Lung (tissue), 12 donors: Measurements from ENCODE around the gene NAT8L. TPM values are rescaled to one million over a fixed set of nuclear protein-coding genes. Genes with fewer than 3 reads are reported as not detected.
"Not testable (repeated sequence)": the region's sequence is repeated elsewhere in the genome, so short reads cannot be mapped to it uniquely, and the experiment has no call there.

Source experiments
- ATAC-seq: fragments of 200-7000 bp; cut with Tn5 transposase; one replicate; pipeline ENCODE4 v1.9.1; 2020; ENCODE audit warnings: moderate number of reproducible peaks; ENCODE audit not compliant: insufficient read depth, low FRiP score
- DNase-seq, 3 donors: peaks; one replicate each; pipeline ENCODE4 v3.0.0-alpha.2; 2013 to 2017
- H3K27ac ChIP-seq, 2 donors: one replicate each; pipeline ENCODE4 v1.5.1; 2013; ENCODE audit warnings: mild to moderate bottlenecking in 2 of 2, moderate library complexity in 2 of 2, control low read depth in 1 of 2, inconsistent platforms in 1 of 2, low read depth in 1 of 2, low read length in 1 of 2
- H3K27me3 ChIP-seq, 3 donors: one replicate each; pipeline ENCODE4 v1.5.1; 2013; ENCODE audit warnings: low read length in 2 of 3; ENCODE audit not compliant: control insufficient read depth in 3 of 3, insufficient read depth in 3 of 3
- H3K36me3 ChIP-seq, 4 donors: one replicate each; pipeline ENCODE4 v1.5.1; 2013; ENCODE audit warnings: low read length in 4 of 4, mild to moderate bottlenecking in 1 of 4, moderate library complexity in 1 of 4; ENCODE audit not compliant: control insufficient read depth in 4 of 4, insufficient read depth in 4 of 4
- H3K4me1 ChIP-seq, 5 donors: one replicate each; pipeline ENCODE4 v1.5.1; 2013; ENCODE audit warnings: low read length in 5 of 5, mild to moderate bottlenecking in 2 of 5, moderate library complexity in 1 of 5; ENCODE audit not compliant: control insufficient read depth in 5 of 5, insufficient read depth in 5 of 5
- H3K4me3 ChIP-seq: one replicate; pipeline ENCODE4 v1.5.1; 2013; ENCODE audit warnings: mild to moderate bottlenecking, control low read depth, moderate library complexity
- H3K9ac ChIP-seq, 2 donors: one replicate each; pipeline ENCODE4 v1.5.1; 2013; ENCODE audit warnings: low read length in 2 of 2, control low read depth in 1 of 2; ENCODE audit not compliant: insufficient read depth in 1 of 2
- H3K9me3 ChIP-seq, 4 donors: one replicate each; pipeline ENCODE4 v1.5.1; 2013; ENCODE audit warnings: low read length in 3 of 4, mild to moderate bottlenecking in 1 of 4, moderate library complexity in 1 of 4; ENCODE audit not compliant: control insufficient read depth in 4 of 4, insufficient read depth in 3 of 4
- WGBS, 2 donors: extraction: QIAGEN DNeasy Blood & Tissue Kit; methylation state at CpG; one replicate each; pipeline ENCODE4 v1.1.7; 2013; 5-methylcytosine and 5-hydroxymethylcytosine counted together
- polyA plus RNA-seq, 2 donors: library from polyadenylated mRNA; stranded (reverse); fragments of 200-250 nt; gene quantifications; one replicate each; pipeline ENCODE4 v1.2.1, GENCODE V29; 2013
- total RNA-seq, 2 donors: library from RNA; depleted of rRNA in 1 of 2; stranded (reverse); fragments of >200 nt in 1 of 2; gene quantifications; one replicate each; pipeline ENCODE4 v1.2.1, GENCODE V29; 2014 to 2021
- TF ChIP-seq, protein P1 (sequence below): IDR thresholded peaks from 2 replicates; pipeline ENCODE4 v1.5.1; 2012; ENCODE audit warnings: mild to moderate bottlenecking; ENCODE audit errors: control extremely low read depth, extremely low read depth
- donor health status: control.
- donor health status: control.
- donor health status: Bipolar disorder and iron deficiency.
- donor health status: healthy.
- donor health status: DM: yes; HTN: yes; CAD: no.

Gene NAT8L
- total and polyA plus RNA-seq, 4 donors: 0.05 to 0.46 (median 0.17) TPM

DNA sequence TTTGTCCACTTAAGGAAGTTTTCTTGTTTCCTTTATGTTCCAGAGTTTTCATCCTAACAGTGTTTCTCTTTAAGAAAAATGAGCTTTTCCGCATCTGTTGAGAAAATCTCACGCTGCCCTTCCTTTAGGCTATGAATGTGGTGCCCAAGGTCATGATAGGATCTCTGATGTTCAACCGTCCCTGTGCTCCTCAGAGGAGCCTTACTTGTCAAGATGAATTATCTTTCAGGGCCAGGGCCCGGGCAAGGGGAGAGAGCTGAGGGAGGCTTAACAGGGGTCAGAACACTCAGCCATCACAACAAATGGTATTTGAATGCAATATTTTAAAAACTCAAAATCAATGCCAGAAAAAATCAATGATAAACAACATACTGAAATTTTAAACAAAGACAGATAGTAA, 44.1 kb upstream of the NAT8L start:
- H3K9ac ChIP-seq: peak overlapping the region in 1 of 2 donors; percentile 3
- 78 to 82% methylated on average over 4 of the region's 4 CpGs for WGBS, 2 donors

DNA sequence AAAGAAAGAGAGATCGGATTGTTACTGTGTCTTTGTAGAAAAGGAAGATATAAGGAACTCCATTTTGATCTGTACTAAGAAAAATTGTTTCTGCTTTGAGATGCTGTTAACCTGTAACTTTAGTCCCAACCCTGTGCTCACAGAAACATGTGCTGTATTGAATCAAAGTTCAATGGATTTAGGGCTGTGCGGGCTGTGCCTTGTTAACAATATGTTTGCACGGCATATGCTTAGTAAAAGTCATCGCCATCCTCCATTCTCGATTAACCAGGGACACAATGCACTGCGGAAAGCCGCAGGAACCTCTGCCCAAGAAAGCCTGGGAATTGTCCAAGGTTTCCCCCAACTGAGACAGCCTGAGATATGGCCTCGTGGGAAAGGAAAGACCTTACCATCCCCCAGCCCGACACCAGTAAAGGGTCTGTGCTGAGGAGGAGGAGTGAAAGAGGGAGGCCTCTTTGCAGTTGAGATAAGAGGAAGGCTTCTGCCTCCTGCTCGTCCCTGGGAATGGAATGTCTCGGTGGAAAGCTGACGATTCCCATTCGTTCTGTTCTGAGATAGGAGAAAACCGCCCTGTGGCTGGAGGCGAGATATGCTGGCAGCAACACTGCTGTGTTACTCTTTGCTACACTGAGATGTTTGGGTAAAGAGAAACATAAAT, 37.6 kb upstream of the NAT8L start:
- not testable (repeated sequence) for H3K27me3 ChIP-seq, ATAC-seq, H3K9ac ChIP-seq, H3K9me3 ChIP-seq, H3K4me1 ChIP-seq, H3K27ac ChIP-seq, H3K36me3 ChIP-seq, H3K4me3 ChIP-seq
- WGBS, 2 donors: 25 to 29% methylated on average over 15 of the region's 15 CpGs
- peak in 2 of 3 donors; percentile 27 to 42 for DNase-seq

More for the DNA sequence above, 44.1 kb upstream of the NAT8L start:
- DNase-seq (no peak), ATAC-seq (no peak)
- Histone ChIP-seq H3K4me3 (no peak overlapping the region), H3K36me3 (no peaks in the 10 kb centered on the region), H3K27me3 (no peaks in the 10 kb centered on the region), H3K4me1 (peaks cover 0 to 1% (median 0%) of the 10 kb centered on the region in 5 donors), H3K27ac (no peak overlapping the region), H3K9me3 (peaks cover 0 to 2% (median 0%) of the 10 kb centered on the region in 4 donors)
- TF ChIP-seq, protein P1, sequence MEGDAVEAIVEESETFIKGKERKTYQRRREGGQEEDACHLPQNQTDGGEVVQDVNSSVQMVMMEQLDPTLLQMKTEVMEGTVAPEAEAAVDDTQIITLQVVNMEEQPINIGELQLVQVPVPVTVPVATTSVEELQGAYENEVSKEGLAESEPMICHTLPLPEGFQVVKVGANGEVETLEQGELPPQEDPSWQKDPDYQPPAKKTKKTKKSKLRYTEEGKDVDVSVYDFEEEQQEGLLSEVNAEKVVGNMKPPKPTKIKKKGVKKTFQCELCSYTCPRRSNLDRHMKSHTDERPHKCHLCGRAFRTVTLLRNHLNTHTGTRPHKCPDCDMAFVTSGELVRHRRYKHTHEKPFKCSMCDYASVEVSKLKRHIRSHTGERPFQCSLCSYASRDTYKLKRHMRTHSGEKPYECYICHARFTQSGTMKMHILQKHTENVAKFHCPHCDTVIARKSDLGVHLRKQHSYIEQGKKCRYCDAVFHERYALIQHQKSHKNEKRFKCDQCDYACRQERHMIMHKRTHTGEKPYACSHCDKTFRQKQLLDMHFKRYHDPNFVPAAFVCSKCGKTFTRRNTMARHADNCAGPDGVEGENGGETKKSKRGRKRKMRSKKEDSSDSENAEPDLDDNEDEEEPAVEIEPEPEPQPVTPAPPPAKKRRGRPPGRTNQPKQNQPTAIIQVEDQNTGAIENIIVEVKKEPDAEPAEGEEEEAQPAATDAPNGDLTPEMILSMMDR: no peak

DNA sequence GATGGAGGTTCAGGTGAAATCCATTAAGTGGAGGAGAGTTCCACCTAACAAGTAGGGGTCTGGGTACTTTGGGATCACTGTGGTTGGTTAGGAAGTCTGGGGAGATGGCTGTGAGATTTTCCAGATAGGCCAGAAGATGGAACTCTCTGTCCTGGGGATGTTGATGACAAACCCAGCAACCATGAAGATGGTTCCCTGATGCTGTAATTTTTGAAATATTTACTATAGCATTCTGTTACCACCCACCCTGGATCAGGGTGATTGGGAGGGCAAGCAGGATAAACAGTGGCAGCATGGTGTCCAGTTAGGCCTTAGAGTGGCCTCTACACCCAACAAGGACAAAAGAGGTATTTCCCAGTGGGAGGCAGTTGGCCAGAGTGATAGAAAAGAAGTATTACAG, 34.4 kb upstream of the NAT8L start:
- Histone ChIP-seq H3K4me3 (no peak overlapping the region), H3K9ac (no peak overlapping the region), H3K27ac (no peak overlapping the region), H3K9me3 (no peaks in the 10 kb centered on the region), H3K27me3 (no peaks in the 10 kb centered on the region), H3K36me3 (no peaks in the 10 kb centered on the region), H3K4me1 (no peaks in the 10 kb centered on the region)
- ATAC-seq (no peak), DNase-seq (no peak)
- TF ChIP-seq, protein P1: no peak

DNA sequence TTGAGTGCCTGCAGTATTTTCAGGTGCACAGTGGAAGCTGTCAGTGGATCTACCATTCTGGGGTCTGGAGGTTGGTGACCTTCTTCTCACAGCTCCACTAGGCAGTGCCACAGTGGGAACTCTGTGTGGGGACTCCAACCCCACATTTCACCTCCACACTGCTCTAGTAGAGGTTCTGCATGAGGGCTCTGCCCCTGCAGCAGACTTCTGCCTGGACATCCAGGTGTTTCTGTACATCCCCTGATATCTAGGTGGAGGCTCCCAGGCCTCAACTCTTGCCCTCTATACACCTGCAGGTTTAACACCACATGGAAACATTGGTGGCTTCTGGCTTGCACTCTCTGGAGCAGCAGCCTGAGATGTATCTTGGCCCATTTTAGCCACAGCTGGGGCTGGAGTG, 33.3 kb upstream of the NAT8L start:
- no peak for ATAC-seq
- no peak for DNase-seq
- no peaks in the 10 kb centered on the region for H3K9me3 ChIP-seq
- TF ChIP-seq, protein P1: no peak
- no peaks in the 10 kb centered on the region for H3K4me1 ChIP-seq
- H3K27me3 ChIP-seq: no peaks in the 10 kb centered on the region
- no peak overlapping the region for H3K27ac ChIP-seq
- H3K36me3 ChIP-seq: no peaks in the 10 kb centered on the region
- H3K9ac ChIP-seq: no peak overlapping the region
- H3K4me3 ChIP-seq: no peak overlapping the region

DNA sequence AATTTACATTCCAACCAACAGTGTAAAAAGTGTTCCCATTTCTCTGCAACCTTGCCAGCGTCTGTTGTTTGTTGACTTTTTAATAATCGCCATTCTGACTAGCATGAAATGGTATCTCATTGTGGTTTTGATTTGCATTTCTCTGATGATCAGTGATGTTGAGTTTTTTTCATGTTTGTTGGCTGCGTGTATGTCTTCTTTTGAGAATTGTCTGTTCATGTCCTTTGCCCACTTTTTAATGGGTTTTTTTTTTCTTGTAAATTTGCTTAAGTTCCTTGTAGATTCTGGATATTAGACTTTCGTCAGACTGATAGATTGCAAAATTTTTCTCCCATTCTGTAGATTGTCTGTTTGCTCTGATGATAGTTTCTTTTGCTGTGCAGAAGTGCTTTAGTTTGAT, 32.0 kb upstream of the NAT8L start:
- WGBS, 2 donors: 85 to 86% methylated on average over 4 of the region's 4 CpGs
- H3K36me3 ChIP-seq, H3K4me1 ChIP-seq, H3K9ac ChIP-seq, ATAC-seq, DNase-seq, H3K27ac ChIP-seq, H3K27me3 ChIP-seq, H3K4me3 ChIP-seq, H3K9me3 ChIP-seq: not testable (repeated sequence)

DNA sequence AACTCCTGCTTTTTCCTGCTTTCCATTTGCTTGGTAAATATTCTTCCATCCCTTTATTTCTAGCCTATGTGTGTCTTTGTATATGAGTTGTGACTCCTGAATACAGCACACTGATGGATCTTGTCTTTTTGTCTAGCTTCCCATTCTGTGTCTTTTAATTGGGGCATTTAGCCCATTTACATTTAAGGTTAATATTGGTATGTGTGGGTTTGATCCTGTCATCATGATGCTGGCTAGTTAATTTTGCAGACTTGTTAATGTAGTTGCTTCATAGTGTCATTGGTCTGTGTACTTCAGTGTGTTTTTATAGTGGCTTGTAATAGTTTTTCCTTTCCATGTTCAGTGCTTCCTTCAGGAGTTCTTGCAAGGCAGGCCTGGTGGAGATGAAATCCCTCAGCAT, 28.0 kb upstream of the NAT8L start:
- not testable (repeated sequence) for H3K27ac ChIP-seq, H3K27me3 ChIP-seq, H3K4me3 ChIP-seq, ATAC-seq, H3K9me3 ChIP-seq, DNase-seq, H3K36me3 ChIP-seq, H3K4me1 ChIP-seq, H3K9ac ChIP-seq
